Measurements from ENCODE around the gene TPRG1.

- TF ChIP-seq CTCF (IDR thresholded peaks at IDR 0.05; ENCODE audit: poor library complexity) (no peak), EZH2phosphoT487 (IDR thresholded peaks at IDR 0.05; ENCODE audit: low read depth, severe bottlenecking, unreplicated experiment) (no peak)
These were observed 32.5 kb downstream of the TPRG1 start for GRCh38 chr3:189204167-189204866.

Data from hepatocyte (in vitro differentiated cells).